ENCODE results near the gene SDR42E2.
"Not testable (repeated sequence)": the region's sequence is repeated elsewhere in the genome, so short reads cannot be mapped to it uniquely, and the experiment has no call there.

The SDR42E2 gene

DNA sequence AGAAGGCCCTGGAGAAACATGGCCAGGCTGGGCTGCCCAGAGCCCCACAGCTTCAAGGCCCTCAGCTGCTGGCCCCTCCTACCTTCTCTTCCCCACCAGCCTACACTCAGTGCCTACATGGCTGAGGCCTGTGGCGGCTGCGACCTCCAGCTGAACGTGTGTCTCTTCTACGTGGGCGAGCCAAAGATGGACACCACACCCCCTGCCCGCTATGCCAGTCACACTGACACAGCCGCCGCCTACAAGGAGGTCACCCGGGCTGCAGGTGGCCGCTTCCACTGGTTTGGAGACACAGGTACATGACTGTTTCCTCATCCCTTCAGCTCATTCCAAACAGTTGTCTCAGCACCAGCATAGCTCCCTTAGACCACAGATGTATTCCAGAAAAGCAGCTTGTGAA, 29.5 kb upstream of the SDR42E2 start:
- Histone ChIP-seq H3K4me2 (ENCODE audit: low read length) (no peak overlapping the region), H3K9ac (ENCODE audit: low read depth, low read length) (no peak overlapping the region), H3K9me3 (replicated peaks; ENCODE audit: low read length) (no peaks in the 10 kb centered on the region), H3K36me3 (ENCODE audit: insufficient read depth, low read length) (no peaks in the 10 kb centered on the region), H3K4me1 (ENCODE audit: control insufficient read depth, insufficient read depth, low read length) (no peaks in the 10 kb centered on the region), H3K4me3 (ENCODE audit: low read length) (no peak overlapping the region), H3K27me3 (ENCODE audit: control insufficient read depth, insufficient read depth, low read length) (peaks cover 24% of the 10 kb centered on the region)

DNA sequence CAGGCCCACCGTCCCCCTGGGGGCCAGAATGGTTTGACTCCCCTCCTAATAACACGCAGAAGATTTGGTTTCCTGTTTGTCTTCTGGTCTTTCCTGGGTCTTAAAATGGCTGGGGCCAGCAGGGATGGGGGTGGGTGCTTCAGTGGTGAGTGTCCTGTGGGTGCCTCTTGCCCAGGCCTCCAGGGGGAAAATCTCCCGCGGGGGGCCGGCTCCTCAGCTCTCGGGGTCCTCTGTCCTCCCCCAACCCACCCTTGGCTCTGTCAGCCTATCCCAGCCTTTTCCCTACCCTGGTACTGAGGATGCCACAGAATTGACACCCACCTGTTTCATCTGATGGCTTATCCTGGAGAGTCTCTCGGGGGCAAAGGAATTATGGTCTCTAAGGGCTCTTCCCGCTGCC, 23.8 kb upstream of the SDR42E2 start:
- Histone ChIP-seq H3K4me1 (ENCODE audit: control insufficient read depth, insufficient read depth, low read length) (no peaks in the 10 kb centered on the region), H3K36me3 (ENCODE audit: insufficient read depth, low read length) (no peaks in the 10 kb centered on the region), H3K4me3 (ENCODE audit: low read length) (no peak overlapping the region), H3K27me3 (ENCODE audit: control insufficient read depth, insufficient read depth, low read length) (peaks cover 47% of the 10 kb centered on the region), H3K4me2 (ENCODE audit: low read length) (no peak overlapping the region), H3K9ac (ENCODE audit: low read depth, low read length) (no peak overlapping the region), H3K9me3 (replicated peaks; ENCODE audit: low read length) (no peaks in the 10 kb centered on the region)

DNA sequence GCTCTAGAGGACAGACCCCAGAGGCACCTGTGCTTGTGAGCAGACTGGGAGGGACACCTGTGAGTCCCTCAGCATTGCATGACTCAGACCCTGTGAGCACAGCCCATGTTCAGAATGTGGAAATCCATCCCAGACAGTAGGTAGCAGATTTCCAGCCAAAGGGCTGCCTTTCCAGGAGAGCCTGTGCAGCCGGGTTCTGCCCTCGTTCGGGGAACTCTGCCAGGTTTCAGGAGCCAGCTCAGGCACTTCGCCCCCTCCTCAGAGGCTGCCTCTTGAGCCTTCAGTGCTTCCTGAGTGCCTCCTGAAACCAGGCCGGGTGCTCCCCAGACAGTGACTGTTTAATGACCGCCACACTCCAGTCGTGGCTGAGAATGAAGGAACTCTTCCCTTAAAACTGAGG, 23.3 kb upstream of the SDR42E2 start:
- no peaks in the 10 kb centered on the region for H3K36me3 ChIP-seq (ENCODE audit: insufficient read depth, low read length)
- no peaks in the 10 kb centered on the region for H3K9me3 ChIP-seq (replicated peaks; ENCODE audit: low read length)
- peaks cover 49% of the 10 kb centered on the region for H3K27me3 ChIP-seq (ENCODE audit: control insufficient read depth, insufficient read depth, low read length)
- no peak overlapping the region for H3K4me2 ChIP-seq (ENCODE audit: low read length)
- H3K4me1 ChIP-seq (ENCODE audit: control insufficient read depth, insufficient read depth, low read length): no peaks in the 10 kb centered on the region
- no peak overlapping the region for H3K4me3 ChIP-seq (ENCODE audit: low read length)
- no peak overlapping the region for H3K9ac ChIP-seq (ENCODE audit: low read depth, low read length)

DNA sequence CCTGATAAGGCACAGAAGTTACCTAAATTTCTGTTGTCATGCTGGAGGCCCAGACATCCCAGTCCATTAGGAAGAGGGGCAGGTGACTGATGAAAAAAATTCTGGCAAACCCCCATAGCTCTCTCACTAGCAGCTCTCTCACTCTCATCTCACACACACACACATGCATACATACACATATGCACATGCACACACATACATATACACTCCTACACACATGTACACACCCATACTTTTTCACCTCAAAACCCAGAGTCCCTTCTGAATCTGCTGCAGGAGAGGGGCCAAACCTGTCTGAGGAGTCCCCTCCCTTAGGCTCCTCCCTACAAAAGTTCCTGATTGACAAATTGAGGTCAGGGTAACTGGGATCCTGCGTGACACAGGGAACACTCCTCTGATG, 22.6 kb upstream of the SDR42E2 start:
- H3K9me3 ChIP-seq (replicated peaks; ENCODE audit: low read length): no peaks in the 10 kb centered on the region
- no peak overlapping the region for H3K4me3 ChIP-seq (ENCODE audit: low read length)
- H3K9ac ChIP-seq (ENCODE audit: low read depth, low read length): no peak overlapping the region
- H3K36me3 ChIP-seq (ENCODE audit: insufficient read depth, low read length): no peaks in the 10 kb centered on the region
- H3K4me2 ChIP-seq (ENCODE audit: low read length): no peak overlapping the region
- peaks cover 55% of the 10 kb centered on the region for H3K27me3 ChIP-seq (ENCODE audit: control insufficient read depth, insufficient read depth, low read length)
- H3K4me1 ChIP-seq (ENCODE audit: control insufficient read depth, insufficient read depth, low read length): no peaks in the 10 kb centered on the region

DNA sequence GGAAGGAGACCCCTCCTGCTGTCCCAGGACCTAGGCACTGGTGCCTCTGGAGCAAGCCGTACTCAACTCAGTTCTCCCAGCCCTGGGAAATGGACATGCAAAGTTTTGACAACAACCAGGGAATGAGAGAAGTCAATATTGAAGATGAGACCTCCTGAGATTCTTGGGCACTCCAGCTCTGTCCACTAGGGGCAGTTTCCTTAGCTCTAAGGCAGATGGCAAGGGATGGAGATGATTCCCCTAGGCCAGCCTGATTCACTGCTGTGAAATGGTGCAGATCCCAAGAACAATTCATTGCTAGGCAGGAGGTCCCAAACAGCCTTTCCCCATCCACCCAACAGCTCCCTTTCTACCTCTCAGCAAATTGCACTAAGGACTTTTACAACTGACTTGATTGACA, 20.5 kb upstream of the SDR42E2 start:
- Histone ChIP-seq H3K9me3 (replicated peaks; ENCODE audit: low read length) (no peaks in the 10 kb centered on the region), H3K36me3 (ENCODE audit: insufficient read depth, low read length) (no peaks in the 10 kb centered on the region), H3K4me1 (ENCODE audit: control insufficient read depth, insufficient read depth, low read length) (no peaks in the 10 kb centered on the region)

DNA sequence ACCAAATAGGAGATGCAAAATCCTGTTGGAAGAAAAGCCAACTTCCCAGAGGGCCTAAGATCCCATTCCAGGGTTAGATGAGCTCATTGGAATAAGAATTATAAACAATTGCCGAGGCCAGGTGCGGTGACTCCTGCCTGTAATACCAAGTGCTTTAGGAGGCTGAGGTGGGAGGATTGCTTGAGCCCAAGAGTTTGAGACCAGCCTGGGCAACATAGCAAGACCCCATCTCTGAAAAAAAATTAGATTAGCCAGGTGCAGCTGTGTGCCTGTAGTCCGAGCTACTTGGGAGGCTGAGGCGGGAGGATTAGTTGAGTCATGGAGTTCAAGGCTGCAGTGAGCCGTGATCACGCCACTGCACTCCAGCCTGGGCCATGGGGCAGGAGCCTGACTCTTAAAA, 17.8 kb upstream of the SDR42E2 start:
- Histone ChIP-seq H3K36me3 (ENCODE audit: insufficient read depth, low read length) (no peaks in the 10 kb centered on the region), H3K27me3 (ENCODE audit: control insufficient read depth, insufficient read depth, low read length) (peaks cover 49% of the 10 kb centered on the region), H3K9ac (ENCODE audit: low read depth, low read length) (no peak overlapping the region), H3K4me3 (ENCODE audit: low read length) (no peak overlapping the region), H3K4me2 (ENCODE audit: low read length) (no peak overlapping the region), H3K9me3 (replicated peaks; ENCODE audit: low read length) (no peaks in the 10 kb centered on the region), H3K4me1 (ENCODE audit: control insufficient read depth, insufficient read depth, low read length) (no peaks in the 10 kb centered on the region)

More for the DNA sequence above, 20.5 kb upstream of the SDR42E2 start:
- H3K4me3 ChIP-seq (ENCODE audit: low read length): no peak overlapping the region
- no peak overlapping the region for H3K9ac ChIP-seq (ENCODE audit: low read depth, low read length)
- H3K4me2 ChIP-seq (ENCODE audit: low read length): no peak overlapping the region
- H3K27me3 ChIP-seq (ENCODE audit: control insufficient read depth, insufficient read depth, low read length): peaks cover 48% of the 10 kb centered on the region

DNA sequence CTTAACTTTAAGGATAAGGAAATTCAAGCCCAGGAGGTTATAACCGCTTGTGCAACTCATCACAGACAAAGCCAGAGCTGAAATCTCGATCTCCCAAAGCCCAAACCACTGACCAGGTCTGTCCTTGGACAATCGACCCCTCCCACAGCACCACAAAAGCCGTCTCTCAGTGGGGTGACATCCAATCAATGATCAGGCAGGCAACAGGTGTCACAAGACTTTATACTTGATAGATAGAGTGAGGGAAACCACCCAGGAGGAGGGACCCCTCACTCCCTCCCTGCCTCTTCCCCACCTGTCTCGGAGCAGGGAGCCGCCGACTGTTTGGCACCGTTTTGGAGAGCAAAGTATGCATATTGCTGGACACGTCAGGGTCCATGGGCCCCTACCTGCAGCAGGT, 14.5 kb upstream of the SDR42E2 start:
- H3K9me3 ChIP-seq (replicated peaks; ENCODE audit: low read length): no peaks in the 10 kb centered on the region
- H3K36me3 ChIP-seq (ENCODE audit: insufficient read depth, low read length): no peaks in the 10 kb centered on the region
- peaks cover 60% of the 10 kb centered on the region for H3K27me3 ChIP-seq (ENCODE audit: control insufficient read depth, insufficient read depth, low read length)
- H3K4me2 ChIP-seq (ENCODE audit: low read length): no peak overlapping the region
- no peak overlapping the region for H3K4me3 ChIP-seq (ENCODE audit: low read length)
- H3K9ac ChIP-seq (ENCODE audit: low read depth, low read length): no peak overlapping the region
- H3K4me1 ChIP-seq (ENCODE audit: control insufficient read depth, insufficient read depth, low read length): no peaks in the 10 kb centered on the region

DNA sequence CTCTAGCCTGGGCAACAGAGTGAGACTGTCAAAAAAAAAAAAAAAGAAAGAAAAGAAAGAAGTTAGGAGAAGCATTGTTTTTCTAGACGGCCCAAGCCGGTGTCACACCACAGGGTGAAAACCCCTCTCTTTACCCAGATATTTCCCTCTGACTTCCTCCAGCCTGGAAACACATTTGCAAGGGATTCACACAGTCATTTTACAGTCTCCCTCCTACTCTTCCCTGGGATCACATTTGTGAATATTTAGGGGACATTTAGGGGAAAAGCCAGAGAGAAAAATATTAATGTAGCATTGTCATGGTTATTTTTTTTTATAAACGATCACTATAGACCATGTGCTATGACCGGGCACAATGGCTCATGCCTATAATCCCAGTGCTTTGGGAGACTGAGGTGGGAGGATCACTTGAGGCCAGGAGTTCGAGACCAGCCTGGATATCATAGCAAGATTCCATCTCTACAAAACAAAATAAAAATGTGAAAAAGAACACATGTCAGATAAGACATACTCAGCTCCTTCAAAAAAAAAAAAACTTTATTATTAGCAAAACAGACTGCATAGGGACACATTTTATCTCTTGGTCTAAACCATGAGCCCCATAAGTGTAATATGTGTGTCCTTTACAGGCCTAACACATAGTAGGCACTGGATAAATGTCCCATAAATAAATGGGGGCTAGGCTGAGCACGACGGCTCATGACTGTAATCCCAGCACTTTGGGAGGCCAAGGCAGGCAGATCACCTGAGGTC, 10.9 kb upstream of the SDR42E2 start:
- no peaks in the 10 kb centered on the region for H3K36me3 ChIP-seq (ENCODE audit: insufficient read depth, low read length)
- H3K4me2 ChIP-seq (ENCODE audit: low read length): no peak overlapping the region
- no peaks in the 10 kb centered on the region for H3K9me3 ChIP-seq (replicated peaks; ENCODE audit: low read length)
- H3K9ac ChIP-seq (ENCODE audit: low read depth, low read length): no peak overlapping the region
- peaks cover 52% of the 10 kb centered on the region for H3K27me3 ChIP-seq (ENCODE audit: control insufficient read depth, insufficient read depth, low read length)
- no peaks in the 10 kb centered on the region for H3K4me1 ChIP-seq (ENCODE audit: control insufficient read depth, insufficient read depth, low read length)
- H3K4me3 ChIP-seq (ENCODE audit: low read length): no peak overlapping the region

DNA sequence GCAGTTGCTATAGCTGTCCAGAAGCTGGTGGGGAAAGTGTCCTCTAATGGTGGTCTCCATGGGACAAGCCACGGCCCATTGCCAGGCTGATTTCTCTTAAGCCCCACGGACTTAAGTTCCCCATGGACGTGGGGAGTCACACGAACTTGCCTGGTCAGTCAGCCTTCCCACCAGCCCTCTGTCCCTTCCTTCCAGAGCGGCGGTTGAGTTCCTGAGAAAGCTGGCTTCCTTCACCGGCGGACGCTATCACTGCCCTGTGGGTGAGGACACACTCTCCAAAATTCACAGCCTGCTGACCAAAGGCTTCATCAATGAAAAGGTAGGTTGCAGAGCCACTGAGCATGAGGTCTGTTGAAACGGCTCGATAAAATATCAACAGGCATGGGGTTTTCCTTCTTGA, 10.0 kb upstream of the SDR42E2 start:
- Histone ChIP-seq H3K36me3 (ENCODE audit: insufficient read depth, low read length) (no peaks in the 10 kb centered on the region), H3K9me3 (replicated peaks; ENCODE audit: low read length) (no peaks in the 10 kb centered on the region), H3K4me1 (ENCODE audit: control insufficient read depth, insufficient read depth, low read length) (no peaks in the 10 kb centered on the region), H3K27me3 (ENCODE audit: control insufficient read depth, insufficient read depth, low read length) (peaks cover 45% of the 10 kb centered on the region), H3K9ac (ENCODE audit: low read depth, low read length) (no peak overlapping the region), H3K4me3 (ENCODE audit: low read length) (no peak overlapping the region), H3K4me2 (ENCODE audit: low read length) (no peak overlapping the region)

DNA sequence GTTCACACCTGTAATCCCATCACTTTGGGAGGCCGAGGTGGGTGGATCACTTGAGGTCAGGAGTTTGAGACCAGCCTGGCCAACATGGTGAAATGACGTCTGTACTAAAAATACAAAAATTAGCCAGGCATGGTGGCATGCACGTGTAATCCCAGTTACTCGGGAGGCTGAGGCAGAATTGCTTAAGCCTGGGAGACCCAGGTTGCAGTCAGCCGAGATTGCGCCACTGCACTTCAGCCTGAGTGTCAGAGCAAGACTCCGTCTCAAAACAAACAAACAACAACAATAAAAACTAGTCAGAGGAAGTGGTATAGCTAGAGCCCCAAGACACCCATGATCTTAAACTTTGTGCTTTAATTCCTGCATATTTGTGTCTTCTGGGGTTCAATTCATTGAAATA, 9.2 kb upstream of the SDR42E2 start:
- H3K4me2 ChIP-seq (ENCODE audit: low read length): not testable (repeated sequence)

DNA sequence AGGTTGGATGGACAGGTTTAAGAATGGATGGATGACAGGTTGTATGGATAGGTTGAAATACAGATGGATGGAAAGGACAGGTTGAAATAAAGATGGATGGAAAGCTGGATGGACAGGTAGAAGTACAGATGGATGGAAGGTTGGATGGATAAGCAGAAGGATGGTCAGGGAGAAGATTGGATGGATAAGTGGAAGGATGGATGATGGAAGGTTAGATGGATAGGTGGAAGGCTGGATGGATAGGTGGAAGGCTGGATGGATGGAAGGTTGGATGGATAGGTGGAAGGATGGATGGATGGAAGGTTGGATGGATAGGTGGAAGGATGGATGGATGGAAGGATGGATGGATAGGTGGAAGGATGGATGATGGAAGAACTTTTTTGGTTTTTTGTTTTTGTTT, 905 bp upstream of the SDR42E2 start:
- no peaks in the 10 kb centered on the region for H3K36me3 ChIP-seq (ENCODE audit: insufficient read depth, low read length)
- H3K9ac ChIP-seq (ENCODE audit: low read depth, low read length): no peak overlapping the region
- H3K4me2 ChIP-seq (ENCODE audit: low read length): no peak overlapping the region
- H3K27me3 ChIP-seq (ENCODE audit: control insufficient read depth, insufficient read depth, low read length): peaks cover 42% of the 10 kb centered on the region
- no peaks in the 10 kb centered on the region for H3K9me3 ChIP-seq (replicated peaks; ENCODE audit: low read length)
- H3K4me3 ChIP-seq (ENCODE audit: low read length): no peak overlapping the region
- H3K4me1 ChIP-seq (ENCODE audit: control insufficient read depth, insufficient read depth, low read length): no peaks in the 10 kb centered on the region

More for the DNA sequence above, 9.2 kb upstream of the SDR42E2 start:
- H3K4me3 ChIP-seq (ENCODE audit: low read length); H3K9me3 ChIP-seq (replicated peaks; ENCODE audit: low read length); H3K36me3 ChIP-seq (ENCODE audit: insufficient read depth, low read length); H3K9ac ChIP-seq (ENCODE audit: low read depth, low read length); H3K4me1 ChIP-seq (ENCODE audit: control insufficient read depth, insufficient read depth, low read length): not testable (repeated sequence)
- peaks cover 41% of the 10 kb centered on the region for H3K27me3 ChIP-seq (ENCODE audit: control insufficient read depth, insufficient read depth, low read length)

DNA sequence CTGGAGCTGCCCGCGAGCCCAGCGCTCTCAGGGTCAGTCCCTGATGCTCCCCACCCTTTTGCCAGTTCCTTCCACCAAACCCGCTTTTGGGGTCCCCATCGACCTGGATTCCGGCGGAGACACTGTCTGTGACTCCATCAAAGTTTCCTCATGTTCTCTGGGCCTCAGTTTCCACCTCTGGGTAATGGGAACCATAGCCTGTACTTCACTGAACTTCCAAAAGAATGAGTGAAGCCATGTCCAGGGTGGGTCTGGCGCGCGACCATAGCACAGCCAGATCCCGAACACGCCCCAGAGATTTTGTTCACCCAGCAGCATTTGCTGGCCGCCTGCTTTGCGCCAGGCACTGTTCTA, 327 bp downstream of the SDR42E2 start:
- Histone ChIP-seq H3K27me3 (ENCODE audit: control insufficient read depth, insufficient read depth, low read length) (peaks cover 41% of the 10 kb centered on the region), H3K4me1 (ENCODE audit: control insufficient read depth, insufficient read depth, low read length) (no peaks in the 10 kb centered on the region), H3K9me3 (replicated peaks; ENCODE audit: low read length) (no peaks in the 10 kb centered on the region), H3K36me3 (ENCODE audit: insufficient read depth, low read length) (no peaks in the 10 kb centered on the region), H3K4me3 (ENCODE audit: low read length) (no peak overlapping the region), H3K9ac (ENCODE audit: low read depth, low read length) (no peak overlapping the region), H3K4me2 (ENCODE audit: low read length) (no peak overlapping the region)
